SK-N-SH treated with all-trans-retinoic acid at 6 μM for 48 hours (cell line): ENCODE results near the gene MTHFD2.

Source experiments
- ARNTL ChIP-seq: fragments of 450-650 bp; formaldehyde crosslinking; IDR thresholded peaks from 2 replicates; pipeline ENCODE4 v1.5.0; 2020; ENCODE audit warnings: low read depth, mild to moderate bottlenecking, moderate library complexity, borderline replicate concordance
- ESRRG ChIP-seq: fragments of 250-450 bp; sonication (Bioruptor Pico); IDR thresholded peaks from 2 replicates; pipeline ENCODE4 v1.6.1; 2021; ENCODE audit warnings: mild to moderate bottlenecking
- ISL1 ChIP-seq: fragments of 250-450 bp; sonication (Bioruptor Pico); IDR thresholded peaks from 2 replicates; pipeline ENCODE4 v2.1.2; 2022; ENCODE audit warnings: mild to moderate bottlenecking, moderate library complexity
- OSR1 ChIP-seq: fragments of 250-450 bp; sonication (Bioruptor Pico); IDR thresholded peaks from 2 replicates; pipeline ENCODE4 v1.8.0; 2022; ENCODE audit warnings: moderate library complexity, mild to moderate bottlenecking, inconsistent platforms
- RARB ChIP-seq: fragments of 250-450 bp; sonication (Bioruptor Pico); IDR thresholded peaks from 2 replicates; pipeline ENCODE4 v1.8.0; 2021; ENCODE audit warnings: mild to moderate bottlenecking, moderate library complexity
- TCF4 ChIP-seq: fragments of 250-450 bp; sonication (Bioruptor Pico); IDR thresholded peaks from 2 replicates; pipeline ENCODE4 v1.8.0; 2021; ENCODE audit warnings: mild to moderate bottlenecking, moderate library complexity, borderline replicate concordance
- ZNF565 ChIP-seq: fragments of 450-650 bp; formaldehyde crosslinking; conservative IDR thresholded peaks from 2 replicates; pipeline ENCODE4 v1.5.0; 2020; ENCODE audit warnings: low read depth, mild to moderate bottlenecking, moderate library complexity
- ZNF8 ChIP-seq: fragments of 450-650 bp; formaldehyde crosslinking; IDR thresholded peaks from 2 replicates; pipeline ENCODE4 v1.5.0; 2020; ENCODE audit warnings: mild to moderate bottlenecking, moderate library complexity

GRCh38 chr2:74174909-74175308 lies 23.5 kb upstream of the MTHFD2 start:
- TF ChIP-seq OSR1 (CRISPR knock-in tag): no peak
- TF ChIP-seq ISL1 (CRISPR knock-in tag): no peak
- no peak for TF ChIP-seq ARNTL
- no peak for TF ChIP-seq ZNF565
- TF ChIP-seq ESRRG (CRISPR knock-in tag): no peak
- TF ChIP-seq RARB (CRISPR knock-in tag): no peak
- TF ChIP-seq ZNF8 (CRISPR knock-in tag): no peak
- TF ChIP-seq TCF4 (CRISPR knock-in tag): no peak
